K562 (cell line): ENCODE results near the gene BCAS3. TPM values are rescaled to one million over a fixed set of nuclear protein-coding genes. Genes with fewer than 3 reads are reported as not detected.

Experiments used
- ATAC-seq: fragments of 200-7000 bp; cut with Tn5 transposase; 3 replicates; pipeline ENCODE4 v1.9.1; 2020; ENCODE audit warnings: moderate library complexity
- BruUV-seq: library from RNA; stranded (reverse); fragments of 400-500 nt; replicated peaks from 2 replicates; lab custom pipeline; 2021; lab: Mats Ljungman, UMichigan
- CTCF ChIA-PET: fragments of 300-600 bp; formaldehyde crosslinking; extraction: SDS; loops from one replicate; lab custom pipeline; 2021; ENCODE audit warnings: low intra/inter-chr PET ratio; lab: Yijun Ruan, JAX
- POLR2A ChIA-PET: fragments of 300-600, 350-650 bp; sonication (Branson Sonifier 250); formaldehyde crosslinking; extraction: SDS; loops from one replicate; lab custom pipeline; 2021; ENCODE audit warnings: antibody characterized with exemption, inconsistent platforms; lab: Yijun Ruan, JAX
- DNase-seq, 4 experiments: peaks; one replicate each; pipeline versions ENCODE4 v3.0.0 to v3.0.0-alpha.2; 2011 to 2018; ENCODE audit warnings: low spot score in 3 of 4, mixed read lengths in 3 of 4; ENCODE audit errors: extremely low read depth in 1 of 4
- FAIRE-seq: peaks from 2 replicates; lab custom pipeline; 2011; peaks lifted over from hg19 to GRCh38; lab: Jason Lieb, UNC
- H2AFZ ChIP-seq: 2 replicates; pipeline ENCODE4 v1.6.0; 2011; ENCODE audit warnings: low read depth, low read length, control low read depth, inconsistent platforms
- H3K27ac ChIP-seq: fragments of 200-600 bp; 3 replicates; pipeline ENCODE4 v1.8.0; 2011; ENCODE audit warnings: low read depth, mild to moderate bottlenecking, control low read depth, inconsistent platforms, low read length, moderate library complexity, mixed read lengths; ENCODE audit errors: extremely low read depth
- H3K27me3 ChIP-seq, 2 experiments: fragments of 300-600 bp in 1 of 2; 2 replicates in 1 of 2; 3 replicates in 1 of 2; pipeline versions ENCODE4 v1.6.0 to v1.8.0; 2011; ENCODE audit warnings: inconsistent platforms in 2 of 2, low read length in 2 of 2, mild to moderate bottlenecking in 1 of 2, mixed read lengths in 1 of 2, moderate library complexity in 1 of 2; ENCODE audit not compliant: control insufficient read depth in 2 of 2, insufficient read depth in 2 of 2
- H3K36me3 ChIP-seq: fragments of 300-600 bp; 3 replicates; pipeline ENCODE4 v1.8.0; 2011; ENCODE audit warnings: mild to moderate bottlenecking, low read length, inconsistent platforms; ENCODE audit not compliant: control insufficient read depth, insufficient read depth
- H3K4me1 ChIP-seq, 2 experiments: fragments of 200-600 bp in 1 of 2; replicated peaks in 1 of 2; 2 replicates in 1 of 2; 3 replicates in 1 of 2; pipeline versions ENCODE4 v1.5.1 to v1.8.0; 2011; ENCODE audit warnings: inconsistent platforms in 2 of 2, low read length in 2 of 2, mild to moderate bottlenecking in 1 of 2, mixed read lengths in 1 of 2, moderate library complexity in 1 of 2; ENCODE audit not compliant: control insufficient read depth in 2 of 2, insufficient read depth in 2 of 2
- H3K4me2 ChIP-seq: 2 replicates; pipeline ENCODE4 v1.6.1; 2011; ENCODE audit warnings: low read length, control low read depth, inconsistent platforms, mixed read lengths; ENCODE audit not compliant: insufficient read depth
- H3K4me3 ChIP-seq: fragments of 200-600 bp; sonication (generic), shearing (Covaris generic); 2 replicates; pipeline ENCODE4 v1.5.1; 2016; ENCODE audit warnings: control low read depth, inconsistent platforms
- H3K79me2 ChIP-seq: fragments of 200-600 bp; 3 replicates; pipeline ENCODE4 v1.8.0; 2011; ENCODE audit warnings: low read length, inconsistent platforms; ENCODE audit not compliant: control insufficient read depth, insufficient read depth
- H3K9ac ChIP-seq, 2 experiments: 2 replicates each; pipeline versions ENCODE4 v1.6.0 to v1.6.1; 2011; ENCODE audit warnings: low read depth in 2 of 2, low read length in 2 of 2, control low read depth in 1 of 2, inconsistent platforms in 1 of 2, mild to moderate bottlenecking in 1 of 2, mixed read lengths in 1 of 2; ENCODE audit not compliant: insufficient read depth in 1 of 2
- H3K9me1 ChIP-seq: one replicate; pipeline ENCODE4 v1.6.0; 2011; ENCODE audit warnings: inconsistent platforms, mild to moderate bottlenecking, low read length, moderate library complexity; ENCODE audit not compliant: control insufficient read depth, insufficient read depth
- H3K9me3 ChIP-seq: replicated peaks from 2 replicates; pipeline ENCODE4 v1.5.1; 2011; ENCODE audit warnings: low read depth, low read length, inconsistent platforms; ENCODE audit not compliant: control insufficient read depth, insufficient read depth
- H4K20me1 ChIP-seq: replicated peaks from 2 replicates; pipeline ENCODE4 v1.6.1; 2011; ENCODE audit warnings: low read length, inconsistent platforms, mixed read lengths; ENCODE audit not compliant: control insufficient read depth, insufficient read depth
- CBX5 ChIP-seq: IDR thresholded peaks from 2 replicates; pipeline ENCODE4 v1.6.1; 2014; ENCODE audit warnings: low read depth, borderline replicate concordance
- GTF3C2 ChIP-seq: IDR thresholded peaks from 3 replicates; pipeline ENCODE4 v1.6.1; 2011; ENCODE audit warnings: borderline replicate concordance, mild to moderate bottlenecking, moderate library complexity; ENCODE audit not compliant: insufficient read length; ENCODE audit errors: extremely low read depth
- IRF9 ChIP-seq: fragments of 450-650 bp; IDR thresholded peaks from 2 replicates; pipeline ENCODE4 v1.6.1; 2016; ENCODE audit warnings: missing biosample characterization, missing genetic modification characterization
- MAFK ChIP-seq: IDR thresholded peaks from 2 replicates; pipeline ENCODE4 v1.6.1; 2011; ENCODE audit warnings: low read length, improper control_type of control experiment
- NFRKB ChIP-seq: fragments of 450-650 bp; IDR thresholded peaks from 2 replicates; pipeline ENCODE4 v1.6.1; 2016; ENCODE audit warnings: low read depth
- PRMT5 ChIP-seq: sonication (generic); formaldehyde crosslinking; IDR thresholded peaks from 2 replicates; pipeline ENCODE4 v1.5.0; 2020; ENCODE audit warnings: missing genetic modification reagents
- RBM17 ChIP-seq: fragments of 200-400 bp; formaldehyde crosslinking; IDR thresholded peaks from 2 replicates; pipeline ENCODE4 v1.6.1; 2017; ENCODE audit warnings: low read depth, mild to moderate bottlenecking, low read length, borderline replicate concordance
- SMAD1 ChIP-seq: fragments of 150-350 bp; IDR thresholded peaks from 2 replicates; pipeline ENCODE4 v1.6.1; 2014; ENCODE audit warnings: low read length, low read depth; ENCODE audit not compliant: partially characterized antibody
- TAF15 ChIP-seq: fragments of 200-400 bp; formaldehyde crosslinking; IDR thresholded peaks from 2 replicates; pipeline ENCODE4 v1.6.1; 2017; ENCODE audit warnings: mild to moderate bottlenecking, low read depth, low read length, moderate library complexity
- ZBTB33 ChIP-seq: sonication (generic); formaldehyde crosslinking; IDR thresholded peaks from 2 replicates; pipeline ENCODE4 v1.8.1; 2023; ENCODE audit warnings: mild to moderate bottlenecking, missing genetic modification reagents
- ZNF512 ChIP-seq: IDR thresholded peaks from 2 replicates; pipeline ENCODE4 v1.6.1; 2016; ENCODE audit warnings: missing genetic modification characterization, missing compliant biosample characterization
- WGBS: fragments of 100-300 bp; shearing (Covaris generic); methylation state at CpG from one replicate; pipeline ENCODE4 v1.1.6; 2016; ENCODE audit warnings: low coverage, mixed read lengths; ENCODE audit not compliant: insufficient coverage; ENCODE audit errors: missing lambda C conversion rate; 5-methylcytosine and 5-hydroxymethylcytosine counted together
- in situ Hi-C: fragments of 300-500 bp; cut with MboI; formaldehyde crosslinking; loops from 4 replicates; pipeline ENCODE4 v1.15.0; 2018; ENCODE audit warnings: inconsistent platforms, mixed read lengths
- intact Hi-C: fragments of 100-400 bp; cut with micrococcal nuclease; formaldehyde crosslinking; loops from 2 replicates; pipeline ENCODE4 v1.14.2; 2022
- polyA plus RNA-seq, 8 experiments: library from polyadenylated mRNA; depleted of rRNA in 4 of 8; stranded (reverse) in 5 of 8; unstranded in 3 of 8; fragments of >200 nt; fragmentation: Nextera tagmentation in 2 of 8; fragmentation: Illumina TruSeq in 1 of 8; extraction: Ambion mirVana in 2 of 8; extraction: Trizol in 1 of 8; gene quantifications; 2 replicates each; pipeline versions ENCODE4 v1.2.1 to v1.2.3, GENCODE V29; 2011 to 2014; ENCODE audit warnings: inconsistent platforms in 1 of 8, missing spikeins in 1 of 8
- total RNA-seq, 7 experiments: library from RNA; depleted of rRNA in 6 of 7; stranded (reverse); fragments of >200 nt in 6 of 7; fragmentation: Illumina TruSeq in 2 of 7; extraction: Trizol in 2 of 7; gene quantifications; 2 replicates each; pipeline versions ENCODE4 v1.2.1 to v1.2.3, GENCODE V29; 2011 to 2021; ENCODE audit warnings: low replicate concordance in 1 of 7

BCAS3 gene
- total and polyA plus RNA-seq, 9 of the 15 experiments (the other 6 are each of a cell fraction or from before 2014, with no cell fraction given) = 1.9 to 5.5 (median 3.5) TPM

- no peak for TF ChIP-seq ZBTB33 (CRISPR knock-in tag)
- TF ChIP-seq TAF15 = no peak
Measured at GRCh38 chr17:61124562-61124961, 446.9 kb downstream of the BCAS3 start (continued).

- Histone ChIP-seq H2AFZ (no peak overlapping the region), H3K36me3 (no peaks in the 10 kb centered on the region), H3K9me3 (no peaks in the 10 kb centered on the region), H4K20me1 (peaks cover 2% of the 10 kb centered on the region; the same call in 1 of the 2 replicates), H3K9ac (no peak overlapping the region), H3K9me1 (no peaks in the 10 kb centered on the region), H3K79me2 (no peaks in the 10 kb centered on the region), H3K4me3 (no peak overlapping the region), H3K27ac (no peak overlapping the region), H3K4me2 (no peak overlapping the region), H3K27me3 (peaks cover 2 to 7% of the 10 kb centered on the region in 2 experiments; a peak in 3 of 5 replicates), H3K4me1 (no peaks in the 10 kb centered on the region)
- intact Hi-C loops (no loop called here), in situ Hi-C loops (no loop called here)
- DNase-seq = no peak
- BruUV-seq = no TSS peak
- POLR2A ChIA-PET = no interaction called here
- ATAC-seq = no peak
- WGBS = 6% methylated on average over 11 of the region's 11 CpGs
- CTCF ChIA-PET = no interaction called here
- FAIRE-seq = no peak
- TF ChIP-seq PRMT5 (CRISPR knock-in tag) (no peak), IRF9 (tag) (no peak), NFRKB (no peak), GTF3C2 (no peak), RBM17 (no peak), SMAD1 (no peak), MAFK (no peak), CBX5 (no peak), ZNF512 (tag) (no peak)
Measured at GRCh38 chr17:61126473-61127249, 449.0 kb downstream of the BCAS3 start.
